ENCODE measurements around the gene ESR1.

DNA sequence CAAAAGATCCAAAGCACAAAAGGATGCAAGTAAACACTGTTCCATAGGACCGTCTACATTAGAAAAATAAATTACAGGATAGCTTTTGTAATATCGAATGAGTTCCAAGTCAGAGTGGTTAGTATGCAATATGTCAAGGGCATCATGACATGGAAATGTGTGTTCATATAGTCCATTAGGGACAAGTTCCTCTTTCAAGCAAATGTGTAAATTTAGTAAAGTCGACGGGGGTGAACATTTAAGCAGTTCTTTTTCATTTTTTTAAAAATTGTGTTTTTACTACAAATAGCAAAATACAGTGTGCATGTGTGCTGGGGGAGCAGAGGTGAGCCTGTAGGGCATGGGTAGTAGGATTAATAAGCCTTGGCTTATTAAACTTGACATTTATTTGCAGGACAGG lies 359.0 kb downstream of the ESR1 start:
- TF ChIP-seq CTCF (IDR thresholded peaks at IDR 0.05): no peak
- no peak for TF ChIP-seq POLR2A (IDR thresholded peaks at IDR 0.05)
- TF ChIP-seq EP300 (IDR thresholded peaks at IDR 0.05): no peak

Measured in tibial nerve (tissue), 4 donors.